ENCODE results near the gene GRM5.
A peak's percentile ranks its signal among the peaks of the same experiment; 100 is the strongest.

The GRM5 gene

GRCh38 chr11:88508759-88509581, 556.8 kb downstream of the GRM5 start:
- peak overlapping the region; percentile 73 for H3K4me3 Mint-ChIP-seq
- no peaks in the 10 kb centered on the region for H3K9me3 Mint-ChIP-seq
- H3K36me3 Mint-ChIP-seq: peaks cover 2% of the 10 kb centered on the region
- no peak overlapping the region for H3K27ac Mint-ChIP-seq
- peaks cover 42% of the 10 kb centered on the region for H3K27me3 Mint-ChIP-seq
- peaks cover 16% of the 10 kb centered on the region for H3K4me1 Mint-ChIP-seq

DNA sequence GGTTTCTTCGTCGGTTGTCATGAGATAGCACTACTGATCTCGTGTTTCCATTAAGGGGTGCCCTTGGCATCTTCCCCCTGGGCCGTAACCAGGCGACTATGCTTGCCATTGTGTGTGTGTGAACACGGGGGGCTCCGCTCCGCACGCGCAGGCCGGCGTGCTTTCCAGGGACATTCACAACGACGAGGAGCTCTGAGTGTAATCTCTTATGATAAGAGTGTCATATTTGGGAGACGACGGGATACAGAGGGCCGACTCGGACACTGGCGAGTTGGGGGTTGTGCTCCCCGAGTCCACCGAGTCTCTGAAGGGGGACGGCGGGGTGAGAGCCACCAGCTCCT, 557.4 kb downstream of the GRM5 start:
- peaks cover 37% of the 10 kb centered on the region for H3K27me3 Mint-ChIP-seq

DNA sequence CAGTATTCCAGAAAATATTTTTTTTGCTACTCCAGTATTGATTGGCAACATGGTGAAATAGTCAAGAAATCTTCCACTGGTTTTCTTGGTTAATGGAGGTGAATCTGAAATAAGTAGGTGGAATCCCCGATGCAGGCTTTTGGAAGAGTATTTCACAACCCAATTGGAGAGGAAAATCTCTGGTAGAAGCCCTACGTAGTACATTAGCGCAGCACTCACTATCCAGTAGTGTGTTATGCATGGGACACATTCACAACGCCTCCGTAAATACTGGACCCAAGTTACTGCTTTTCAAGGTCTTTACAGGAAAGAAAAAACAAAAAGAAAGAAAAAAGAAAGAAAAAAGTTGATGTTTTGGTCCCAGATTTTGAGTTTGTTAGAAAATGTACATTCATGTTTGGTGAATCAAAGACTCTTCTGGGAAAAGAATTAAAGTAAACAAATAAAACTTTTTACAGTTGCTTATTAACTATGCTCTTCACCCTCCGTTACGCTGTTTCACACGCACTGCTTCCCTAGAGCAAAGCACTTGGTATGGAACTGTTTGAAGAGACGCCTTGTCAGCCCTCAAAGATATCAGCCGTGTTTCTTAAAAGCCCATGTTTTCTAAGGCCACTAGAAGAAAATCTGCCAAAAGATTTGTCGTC, 557.9 kb downstream of the GRM5 start:
- Mint-ChIP-seq H3K4me3 (peak overlapping the region; percentile 81), H3K27ac (no peak overlapping the region)

More for the DNA sequence above, 557.4 kb downstream of the GRM5 start:
- Mint-ChIP-seq H3K4me1 (peaks cover 16% of the 10 kb centered on the region), H3K4me3 (peak overlapping the region; percentile 81), H3K27ac (no peak overlapping the region), H3K36me3 (peaks cover 2% of the 10 kb centered on the region), H3K9me3 (no peaks in the 10 kb centered on the region)

GRCh38 chr11:88501541-88501940, 564.2 kb downstream of the GRM5 start:
- Mint-ChIP-seq H3K4me1 (no peaks in the 10 kb centered on the region), H3K27ac (no peak overlapping the region), H3K36me3 (no peaks in the 10 kb centered on the region), H3K9me3 (no peaks in the 10 kb centered on the region), H3K27me3 (peaks cover 4% of the 10 kb centered on the region), H3K4me3 (no peak overlapping the region)

More for the DNA sequence above, 557.9 kb downstream of the GRM5 start:
- Mint-ChIP-seq H3K4me1 (peaks cover 16% of the 10 kb centered on the region), H3K9me3 (no peaks in the 10 kb centered on the region), H3K27me3 (peaks cover 35% of the 10 kb centered on the region), H3K36me3 (peaks cover 2% of the 10 kb centered on the region)

DNA sequence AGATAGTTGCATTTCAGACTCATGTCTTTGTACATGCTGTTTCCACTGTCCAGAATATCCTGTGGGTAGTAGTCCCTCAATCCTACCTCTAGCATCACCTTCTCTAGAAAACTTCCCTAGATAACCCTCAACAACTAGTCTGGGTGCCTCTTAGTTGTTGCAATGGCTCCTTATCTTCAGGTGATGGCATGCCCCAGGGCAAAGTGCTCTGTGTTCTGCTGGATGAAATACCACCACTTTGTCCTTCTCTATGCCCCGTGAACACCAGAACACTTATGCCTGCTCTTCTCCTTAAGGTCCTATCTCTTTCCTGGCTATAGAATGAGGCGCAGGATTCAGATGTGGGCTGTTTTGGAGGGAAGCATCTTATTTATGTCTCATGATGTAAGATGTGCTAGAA, 569.9 kb downstream of the GRM5 start:
- Mint-ChIP-seq H3K9me3 (peaks cover 3% of the 10 kb centered on the region), H3K4me1 (no peaks in the 10 kb centered on the region), H3K27ac (no peak overlapping the region), H3K36me3 (no peaks in the 10 kb centered on the region), H3K4me3 (no peak overlapping the region), H3K27me3 (no peaks in the 10 kb centered on the region)

DNA sequence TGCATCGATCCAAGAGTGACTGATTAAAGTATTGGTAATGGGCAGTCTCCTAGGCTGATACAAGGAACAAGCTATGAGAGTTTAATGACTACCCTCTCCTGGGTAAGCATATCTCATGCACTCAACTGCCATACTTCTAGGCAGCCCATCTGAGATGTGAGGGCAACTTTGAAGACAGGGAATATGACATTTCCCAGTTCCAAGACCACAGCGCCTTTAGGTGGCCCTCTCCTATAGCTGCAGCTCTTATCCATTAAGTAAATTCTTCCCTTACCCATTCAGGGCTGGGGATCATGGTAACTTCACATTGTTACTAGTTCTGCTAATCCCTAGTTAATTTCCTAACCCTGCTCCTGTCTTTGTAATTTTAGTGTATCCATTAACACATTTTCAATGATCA, 570.9 kb downstream of the GRM5 start:
- H3K9me3 Mint-ChIP-seq: peaks cover 5% of the 10 kb centered on the region
- no peak overlapping the region for H3K4me3 Mint-ChIP-seq
- H3K27me3 Mint-ChIP-seq: no peaks in the 10 kb centered on the region
- H3K4me1 Mint-ChIP-seq: no peaks in the 10 kb centered on the region
- no peak overlapping the region for H3K27ac Mint-ChIP-seq
- H3K36me3 Mint-ChIP-seq: no peaks in the 10 kb centered on the region

GRCh38 chr11:88491674-88492073, 574.1 kb downstream of the GRM5 start:
- peaks cover 5% of the 10 kb centered on the region for H3K9me3 Mint-ChIP-seq
- no peak overlapping the region for H3K4me3 Mint-ChIP-seq
- H3K27ac Mint-ChIP-seq: no peak overlapping the region
- no peaks in the 10 kb centered on the region for H3K27me3 Mint-ChIP-seq
- H3K4me1 Mint-ChIP-seq: no peaks in the 10 kb centered on the region
- no peaks in the 10 kb centered on the region for H3K36me3 Mint-ChIP-seq

DNA sequence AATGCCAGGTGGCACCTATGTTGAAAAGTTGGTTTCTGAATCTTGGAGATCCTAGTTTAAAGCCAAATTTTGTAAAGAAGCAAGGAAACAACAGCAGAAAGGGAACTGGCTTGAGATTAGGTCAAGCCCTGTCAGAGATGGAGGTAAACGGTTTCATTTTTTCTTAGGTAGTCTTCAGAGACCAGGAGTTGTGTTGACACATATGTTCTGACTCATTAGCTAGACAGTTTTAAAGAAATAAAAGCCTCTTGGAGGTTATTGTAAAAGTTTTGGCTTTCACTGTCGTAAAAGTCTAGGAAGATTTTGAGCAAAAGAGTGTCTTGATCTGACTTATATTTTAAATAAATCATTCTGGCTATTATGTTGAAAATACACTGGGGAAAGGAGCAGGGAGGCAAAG, 576.8 kb downstream of the GRM5 start:
- Mint-ChIP-seq H3K4me1 (no peaks in the 10 kb centered on the region), H3K27ac (no peak overlapping the region), H3K4me3 (no peak overlapping the region), H3K9me3 (peaks cover 5% of the 10 kb centered on the region), H3K36me3 (no peaks in the 10 kb centered on the region), H3K27me3 (no peaks in the 10 kb centered on the region)

DNA sequence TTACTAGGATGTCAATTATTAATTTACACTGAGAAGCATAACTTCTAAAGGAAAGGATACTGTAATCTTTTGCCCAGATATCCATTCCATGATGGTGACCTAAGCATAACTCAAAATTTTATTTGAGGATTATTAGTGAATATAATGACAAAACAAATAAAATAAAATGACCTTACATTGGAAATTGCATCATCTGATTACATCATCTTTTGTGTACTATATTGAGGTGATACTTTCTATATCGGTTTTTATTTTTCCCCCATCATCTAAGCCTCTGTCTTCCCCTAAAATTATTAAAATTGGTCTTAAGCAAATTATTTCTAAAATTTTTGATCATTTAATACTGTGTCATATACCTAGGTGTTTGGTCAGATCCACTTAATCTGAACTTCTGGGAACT, 578.1 kb downstream of the GRM5 start:
- Mint-ChIP-seq H3K27me3 (no peaks in the 10 kb centered on the region), H3K27ac (no peak overlapping the region), H3K4me3 (no peak overlapping the region), H3K4me1 (no peaks in the 10 kb centered on the region), H3K36me3 (no peaks in the 10 kb centered on the region), H3K9me3 (peaks cover 5% of the 10 kb centered on the region)

GRCh38 chr11:88484873-88485621, 580.7 kb downstream of the GRM5 start:
- no peaks in the 10 kb centered on the region for H3K36me3 Mint-ChIP-seq
- no peak overlapping the region for H3K4me3 Mint-ChIP-seq
- H3K9me3 Mint-ChIP-seq: no peaks in the 10 kb centered on the region
- no peak overlapping the region for H3K27ac Mint-ChIP-seq
- no peaks in the 10 kb centered on the region for H3K27me3 Mint-ChIP-seq
- H3K4me1 Mint-ChIP-seq: no peaks in the 10 kb centered on the region

DNA sequence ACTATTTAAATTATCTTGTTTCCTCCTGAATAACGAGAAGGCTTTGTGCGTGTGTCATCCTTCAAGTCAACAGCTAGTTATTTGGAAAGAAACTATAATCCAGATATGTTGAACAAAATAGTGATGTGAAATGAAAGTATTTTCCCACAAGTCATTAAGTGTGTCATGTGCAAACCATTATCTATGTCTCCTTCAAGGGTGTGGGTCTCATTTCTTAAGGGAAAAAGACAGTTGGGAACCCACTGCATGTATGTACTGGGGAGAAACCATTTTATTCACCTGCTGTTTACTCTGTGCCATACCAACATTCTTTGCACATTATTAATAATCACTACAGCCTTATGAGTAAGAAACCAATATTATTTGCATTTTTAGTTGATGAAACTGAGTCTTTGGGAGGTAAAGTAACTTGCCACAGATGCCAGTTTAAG, 582.9 kb downstream of the GRM5 start:
- H3K4me3 Mint-ChIP-seq: no peak overlapping the region
- no peaks in the 10 kb centered on the region for H3K27me3 Mint-ChIP-seq
- no peaks in the 10 kb centered on the region for H3K4me1 Mint-ChIP-seq
- no peaks in the 10 kb centered on the region for H3K36me3 Mint-ChIP-seq
- H3K9me3 Mint-ChIP-seq: no peaks in the 10 kb centered on the region
- no peak overlapping the region for H3K27ac Mint-ChIP-seq

- Mint-ChIP-seq H3K27me3 (no peaks in the 10 kb centered on the region), H3K4me3 (no peak overlapping the region)
Measured at GRCh38 chr11:88480223-88480622, 585.6 kb downstream of the GRM5 start.

DNA sequence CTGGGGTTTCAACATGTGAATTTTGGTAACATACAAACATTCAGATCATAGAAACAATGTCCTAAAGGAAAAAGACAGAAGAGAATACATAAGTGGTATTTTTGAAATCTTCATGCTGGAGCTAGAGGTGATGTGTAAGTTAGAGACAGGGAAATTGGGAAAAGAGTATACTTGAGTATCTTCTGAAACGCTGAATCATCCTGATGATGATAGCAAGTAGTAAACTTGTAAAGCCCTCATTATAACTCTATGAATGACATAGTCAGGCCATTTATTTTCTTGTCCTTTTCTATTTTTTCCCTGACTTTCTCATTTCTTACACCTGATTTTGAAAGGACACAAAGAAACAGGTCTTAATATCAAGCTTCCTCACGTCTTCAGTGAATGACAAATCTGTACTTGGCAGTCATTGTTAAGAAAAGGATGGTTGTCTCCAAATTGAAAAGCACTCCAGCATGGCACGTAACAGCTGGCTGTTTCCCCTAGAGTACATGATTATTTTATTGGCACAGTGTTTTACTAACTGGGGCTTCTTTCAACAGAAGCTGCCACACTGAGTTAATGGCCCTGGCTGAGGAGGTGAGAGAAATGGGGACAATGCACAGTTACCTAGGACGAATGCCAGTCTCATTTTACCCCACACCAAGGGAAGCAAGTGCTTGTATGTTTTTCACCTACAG, 587.5 kb downstream of the GRM5 start:
- no peak overlapping the region for H3K4me3 Mint-ChIP-seq
- peaks cover 2% of the 10 kb centered on the region for H3K27me3 Mint-ChIP-seq
- no peaks in the 10 kb centered on the region for H3K36me3 Mint-ChIP-seq
- H3K27ac Mint-ChIP-seq: no peak overlapping the region
- no peaks in the 10 kb centered on the region for H3K9me3 Mint-ChIP-seq
- H3K4me1 Mint-ChIP-seq: no peaks in the 10 kb centered on the region

More at GRCh38 chr11:88480223-88480622, 585.6 kb downstream of the GRM5 start:
- no peak overlapping the region for H3K27ac Mint-ChIP-seq
- no peaks in the 10 kb centered on the region for H3K9me3 Mint-ChIP-seq
- H3K36me3 Mint-ChIP-seq: no peaks in the 10 kb centered on the region
- H3K4me1 Mint-ChIP-seq: no peaks in the 10 kb centered on the region

DNA sequence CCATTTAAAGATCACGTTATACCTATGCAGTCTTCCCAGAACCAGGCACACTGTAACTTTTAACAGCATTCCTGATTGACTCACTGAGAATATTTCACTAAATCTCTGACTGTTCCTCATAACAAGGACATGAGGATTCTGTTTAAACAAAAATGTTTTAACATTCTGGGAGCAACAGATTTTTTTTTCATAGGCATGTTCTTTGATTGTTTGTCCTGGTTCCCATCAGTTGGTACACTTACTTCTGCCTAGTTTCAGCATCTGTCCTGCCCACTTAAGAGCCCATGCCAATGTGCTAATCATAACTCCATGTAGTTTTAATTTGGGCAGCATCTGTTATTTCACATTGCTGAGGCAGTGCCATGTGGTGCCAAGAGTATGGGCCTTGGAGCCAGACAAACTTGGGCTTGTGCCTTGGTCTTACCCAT, 589.8 kb downstream of the GRM5 start:
- Mint-ChIP-seq H3K27ac (no peak overlapping the region), H3K4me3 (no peak overlapping the region), H3K27me3 (peaks cover 2% of the 10 kb centered on the region), H3K9me3 (no peaks in the 10 kb centered on the region), H3K36me3 (no peaks in the 10 kb centered on the region), H3K4me1 (no peaks in the 10 kb centered on the region)

DNA sequence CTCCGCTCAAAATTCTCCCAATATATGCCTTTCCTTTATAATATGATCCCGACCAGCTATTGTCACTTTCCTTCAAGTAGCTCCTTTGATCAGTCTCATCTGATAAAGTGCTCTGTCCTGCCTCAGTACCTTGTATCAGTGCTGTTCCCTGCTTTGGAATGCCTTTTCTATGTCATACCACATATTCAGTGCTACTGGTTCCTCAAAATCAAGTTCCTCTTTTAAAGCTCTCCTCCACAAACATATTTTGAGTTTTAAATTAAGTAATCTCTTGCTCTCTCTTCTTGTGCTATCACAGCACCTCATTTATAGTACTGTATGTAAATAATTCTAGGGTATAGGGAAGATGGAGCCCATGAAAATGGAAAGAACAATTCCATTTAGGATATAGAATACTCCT, 591.1 kb downstream of the GRM5 start:
- Mint-ChIP-seq H3K27ac (no peak overlapping the region), H3K4me1 (no peaks in the 10 kb centered on the region), H3K9me3 (no peaks in the 10 kb centered on the region), H3K27me3 (peaks cover 2% of the 10 kb centered on the region), H3K4me3 (no peak overlapping the region), H3K36me3 (no peaks in the 10 kb centered on the region)

Measured in activated naive CD4-positive, alpha-beta T cell treated with anti-CD3 and anti-CD28 coated beads, Interleukin-2, amount 50 U/mL, for 24 hours (primary cell).